Common myeloid progenitor, CD34-positive (primary cell): ENCODE data around the gene ATP13A2.

Experiments used
- CTCF ChIA-PET: fragments of 350-600 bp; sonication (Branson Sonifier 250); formaldehyde crosslinking; loops from one replicate; lab custom pipeline; 2021; ENCODE audit warnings: antibody characterized with exemption; lab: Charles Lee
- POLR2A ChIA-PET: fragments of 350-600 bp; sonication (Branson Sonifier 250); formaldehyde crosslinking; loops from one replicate; lab custom pipeline; 2021; ENCODE audit warnings: antibody characterized with exemption; lab: Charles Lee
- DNase-seq, 3 donors: peaks; one replicate each; pipeline versions ENCODE4 v3.0.0 to v3.0.0-alpha.2; 2013
- H3K27ac ChIP-seq, 2 experiments: 1 replicate in 1 of 2; 2 replicates in 1 of 2; pipeline ENCODE4 v1.7.0; 2013; ENCODE audit warnings: inconsistent platforms in 2 of 2, low read length in 2 of 2, mild to moderate bottlenecking in 2 of 2, low read depth in 1 of 2, moderate library complexity in 1 of 2; ENCODE audit not compliant: severe bottlenecking in 2 of 2, insufficient read depth in 1 of 2, poor library complexity in 1 of 2
- H3K27me3 ChIP-seq, 5 experiments: replicated peaks in 2 of 5; 1 replicate in 3 of 5; 2 replicates in 2 of 5; pipeline versions ENCODE4 v1.6.1 to v1.7.0; 2013; ENCODE audit warnings: low read length in 4 of 5, mild to moderate bottlenecking in 2 of 5, moderate library complexity in 2 of 5, inconsistent platforms in 1 of 5; ENCODE audit not compliant: insufficient read depth in 5 of 5, control insufficient read depth in 4 of 5
- H3K36me3 ChIP-seq, 4 experiments: 1 replicate in 2 of 4; 2 replicates in 2 of 4; pipeline versions ENCODE4 v1.6.1 to v1.7.0; 2013; ENCODE audit warnings: low read length in 3 of 4, control low read depth in 1 of 4, mild to moderate bottlenecking in 1 of 4; ENCODE audit not compliant: control insufficient read depth in 4 of 4, insufficient read depth in 4 of 4
- H3K4me1 ChIP-seq, 4 experiments: 1 replicate in 3 of 4; 2 replicates in 1 of 4; pipeline versions ENCODE4 v1.6.1 to v1.7.1; 2013; ENCODE audit warnings: low read length in 3 of 4, mild to moderate bottlenecking in 3 of 4, control low read depth in 1 of 4, inconsistent platforms in 1 of 4, moderate library complexity in 1 of 4; ENCODE audit not compliant: control insufficient read depth in 4 of 4, insufficient read depth in 4 of 4; ENCODE audit errors: control extremely low read depth in 1 of 4
- H3K4me3 ChIP-seq, 7 experiments: 1 replicate in 4 of 7; 2 replicates in 3 of 7; pipeline versions ENCODE4 v1.5.1 to v1.7.0; 2013; ENCODE audit warnings: mild to moderate bottlenecking in 7 of 7, low read length in 6 of 7, moderate library complexity in 6 of 7, inconsistent platforms in 2 of 7, low read depth in 2 of 7, control low read depth in 1 of 7; ENCODE audit not compliant: insufficient read depth in 4 of 7, control insufficient read depth in 1 of 7; ENCODE audit errors: extremely low read depth in 1 of 7
- H3K9me3 ChIP-seq, 5 experiments: 1 replicate in 4 of 5; 2 replicates in 1 of 5; pipeline versions ENCODE4 v1.6.1 to v1.7.1; 2013; ENCODE audit warnings: low read length in 4 of 5, mild to moderate bottlenecking in 2 of 5, inconsistent platforms in 1 of 5, low read depth in 1 of 5, moderate library complexity in 1 of 5; ENCODE audit not compliant: control insufficient read depth in 4 of 5, insufficient read depth in 2 of 5; ENCODE audit errors: control extremely low read depth in 1 of 5
- WGBS: methylation state at CpG from one replicate; pipeline ENCODE4 v1.1.5; 2013; ENCODE audit not compliant: insufficient coverage; 5-methylcytosine and 5-hydroxymethylcytosine counted together

Gene ATP13A2

DNA sequence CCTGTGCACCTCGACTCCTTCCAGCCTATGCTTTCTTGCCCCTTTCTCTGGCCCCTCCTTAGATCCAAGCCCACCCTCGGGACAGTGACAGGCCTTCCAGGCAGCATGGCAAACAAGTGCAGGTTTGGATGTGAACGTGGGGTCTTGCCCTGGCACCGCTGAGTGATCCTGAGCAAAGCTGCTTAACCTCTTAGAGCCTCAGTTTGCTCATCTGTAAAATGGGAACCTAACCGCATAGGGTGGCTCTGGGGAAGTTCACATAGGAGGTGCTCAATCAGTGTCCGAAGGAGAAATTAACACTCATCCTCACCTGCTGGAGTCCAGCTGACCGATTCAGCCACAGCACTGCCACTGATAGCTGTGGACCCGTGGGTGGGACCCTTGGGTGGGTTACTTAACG, 38.5 kb downstream of the ATP13A2 start:
- DNase-seq: no peak
- Histone ChIP-seq H3K4me1 (peaks cover 0 to 3% (median 2%) of the 10 kb centered on the region in 4 experiments), H3K9me3 (no peaks in the 10 kb centered on the region), H3K27me3 (no peaks in the 10 kb centered on the region), H3K4me3 (no peak overlapping the region), H3K27ac (no peak overlapping the region), H3K36me3 (peaks cover 0 to 18% (median 2%) of the 10 kb centered on the region in 4 experiments)
- CTCF ChIA-PET: no interaction called here
- POLR2A ChIA-PET: no interaction called here
- 98% methylated on average over 9 of the region's 9 CpGs for WGBS

DNA sequence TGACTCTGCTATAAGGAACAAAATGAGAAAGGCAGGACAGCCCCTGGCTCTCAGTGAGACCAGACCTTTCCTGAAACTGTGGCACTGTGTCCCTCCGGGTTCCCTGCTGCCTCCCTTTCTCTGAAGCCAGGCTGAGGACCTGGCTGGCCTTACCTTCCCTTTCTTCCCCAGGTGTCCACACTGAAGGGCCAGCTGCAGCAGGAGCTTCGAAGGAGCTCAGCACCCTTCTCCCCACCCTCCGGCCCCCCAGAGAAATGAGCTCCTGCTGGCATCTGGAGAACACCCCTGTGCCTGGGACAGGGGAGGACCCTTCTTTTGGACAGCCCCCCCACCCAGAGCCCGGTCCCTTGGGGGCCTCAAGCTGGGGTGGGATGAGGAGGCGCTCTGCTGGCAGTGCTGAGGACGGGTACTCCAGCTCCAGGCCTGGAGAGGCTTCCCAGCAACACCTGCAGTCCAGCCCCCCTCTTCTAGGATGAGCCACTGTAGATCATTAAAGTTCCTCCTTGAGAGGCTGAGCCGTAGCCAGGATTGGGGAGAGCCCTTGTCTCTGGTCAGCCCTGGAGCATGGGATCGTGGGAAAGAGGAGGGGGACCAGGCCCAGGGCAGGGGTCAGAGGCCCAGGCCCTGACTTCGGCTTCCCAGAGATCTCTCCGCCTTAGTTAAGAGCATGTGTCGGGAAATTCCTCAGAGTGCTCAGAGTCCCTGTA, 39.4 kb downstream of the ATP13A2 start:
- ChIA-PET CTCF (interaction anchor here (0.6 kb wide), 1 partner anchor 12 kb away, joined by 3 read pairs; no protein-coding TSS in a partner anchor), POLR2A (no interaction called here)
- H3K36me3 ChIP-seq: peaks cover 0 to 21% (median 4%) of the 10 kb centered on the region in 4 experiments
- no peak overlapping the region for H3K27ac ChIP-seq
- 94% methylated on average over 6 of the region's 11 CpGs for WGBS
- H3K4me3 ChIP-seq: no peak overlapping the region
- peaks cover 0 to 4% (median 2%) of the 10 kb centered on the region in 4 experiments for H3K4me1 ChIP-seq
- H3K27me3 ChIP-seq: no peaks in the 10 kb centered on the region
- no peak for DNase-seq
- H3K9me3 ChIP-seq: no peaks in the 10 kb centered on the region

DNA sequence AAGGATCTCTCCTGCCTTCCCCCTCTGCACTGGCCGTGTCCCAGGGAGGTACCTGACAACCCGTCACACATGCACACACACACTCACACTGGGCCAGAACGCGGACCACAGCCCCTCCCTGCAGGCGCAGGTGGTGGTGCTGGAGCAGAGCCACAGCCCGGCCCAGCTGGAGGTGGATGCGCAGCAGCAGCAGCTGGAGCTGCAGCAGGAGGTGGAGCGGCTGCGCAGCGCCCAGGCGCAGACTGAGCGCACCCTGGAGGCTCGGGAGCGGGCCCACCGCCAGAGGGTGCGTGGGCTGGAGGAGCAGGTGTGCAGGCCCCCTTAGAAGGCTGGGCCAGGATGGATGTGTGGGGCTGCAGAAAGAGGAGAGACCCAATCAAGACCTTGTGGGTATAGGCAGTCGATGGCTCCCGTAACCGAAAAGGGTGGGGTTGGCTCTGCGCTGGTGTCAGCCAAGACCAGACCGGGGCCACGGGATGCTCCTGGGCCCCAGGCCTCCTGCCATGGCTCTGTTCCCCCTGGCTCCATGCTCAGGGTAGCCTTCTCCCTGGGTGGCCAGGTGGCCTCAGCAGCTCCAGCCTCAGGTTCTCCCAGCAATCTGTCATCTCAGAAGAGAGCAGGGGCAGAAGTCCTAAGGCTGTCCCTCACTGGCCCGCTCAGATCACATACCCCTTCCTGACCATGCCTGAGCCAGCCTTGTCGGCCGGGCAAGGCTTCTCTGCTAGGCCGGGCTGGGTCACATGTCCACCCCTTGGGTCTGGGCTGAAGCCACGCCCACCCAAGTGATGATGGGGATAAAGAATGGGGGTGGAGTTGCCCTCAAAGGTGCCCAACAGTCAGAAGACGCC, 40.2 kb downstream of the ATP13A2 start:
- ChIA-PET CTCF (interaction anchor here (1.2 kb wide), 1 partner anchor 11 kb away, joined by 3 read pairs; no protein-coding TSS in a partner anchor), POLR2A (no interaction called here)
- H3K36me3 ChIP-seq: peaks cover under 1 to 21% (median 4%) of the 10 kb centered on the region in 4 experiments
- no peak for DNase-seq
- no peaks in the 10 kb centered on the region for H3K27me3 ChIP-seq
- no peak overlapping the region for H3K4me3 ChIP-seq
- no peak overlapping the region for H3K27ac ChIP-seq
- 96% methylated on average over 22 of the region's 28 CpGs for WGBS
- H3K4me1 ChIP-seq: peaks cover 0 to 11% (median 2%) of the 10 kb centered on the region in 4 experiments
- no peaks in the 10 kb centered on the region for H3K9me3 ChIP-seq

DNA sequence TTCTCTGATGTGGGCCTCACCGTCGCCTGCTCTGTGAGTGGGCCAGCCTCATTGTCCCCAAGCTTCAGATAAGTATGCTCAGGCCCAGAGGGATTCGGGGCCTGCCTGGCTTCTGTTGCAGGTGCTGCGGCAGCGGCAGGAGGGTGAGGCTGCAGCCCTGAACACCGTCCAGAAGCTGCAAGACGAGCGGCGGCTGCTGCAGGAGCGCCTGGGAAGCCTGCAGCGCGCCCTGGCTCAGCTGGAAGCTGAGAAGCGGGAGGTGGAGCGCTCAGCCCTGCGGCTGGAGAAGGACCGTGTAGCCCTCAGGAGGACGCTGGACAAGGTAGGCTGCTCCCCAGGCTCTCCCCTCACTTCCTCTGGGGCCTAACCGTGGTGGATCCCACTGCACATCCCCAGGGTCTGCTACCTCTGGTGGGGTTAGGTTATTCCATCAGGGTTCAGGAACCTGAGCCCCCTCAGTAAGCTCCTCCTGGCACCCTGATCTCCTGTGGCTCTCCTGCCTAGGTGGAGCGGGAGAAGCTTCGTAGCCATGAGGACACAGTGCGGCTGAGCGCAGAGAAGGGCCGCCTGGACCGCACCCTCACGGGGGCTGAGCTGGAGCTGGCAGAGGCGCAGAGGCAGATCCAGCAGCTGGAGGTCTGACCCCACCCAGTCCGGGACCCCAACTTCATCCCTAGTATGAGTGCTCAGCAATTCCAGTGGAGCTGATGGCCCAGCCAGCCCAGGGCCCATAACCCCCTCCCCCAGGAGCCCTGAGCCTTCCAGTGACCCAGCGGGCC, 41.4 kb downstream of the ATP13A2 start:
- H3K36me3 ChIP-seq: peaks cover 2 to 30% (median 6%) of the 10 kb centered on the region in 4 experiments
- POLR2A ChIA-PET: no interaction called here
- whole genome bisulfite sequencing: 92% methylated on average over 23 of the region's 28 CpGs

DNA sequence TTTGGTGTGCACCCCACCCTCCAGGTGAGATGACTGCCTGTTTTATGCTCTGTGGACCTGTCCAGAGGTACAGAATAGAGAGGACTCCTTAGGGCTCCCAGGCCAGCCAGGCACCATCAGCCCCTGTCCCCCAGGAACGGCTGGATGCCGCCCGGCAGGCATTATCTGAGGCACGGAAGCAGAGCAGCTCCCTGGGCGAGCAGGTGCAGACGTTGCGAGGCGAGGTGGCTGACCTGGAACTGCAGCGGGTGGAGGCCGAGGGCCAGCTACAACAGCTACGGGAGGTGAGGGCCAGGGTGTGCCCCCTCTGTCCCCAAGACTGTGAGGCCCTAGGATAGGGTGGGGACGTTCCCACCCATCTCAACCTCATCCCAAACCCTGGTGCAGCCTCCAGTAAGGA, 42.1 kb downstream of the ATP13A2 start:
- Histone ChIP-seq H3K27me3 (no peaks in the 10 kb centered on the region), H3K27ac (no peak overlapping the region), H3K4me3 (no peak overlapping the region), H3K4me1 (peaks cover 0 to 15% (median 2%) of the 10 kb centered on the region in 4 experiments), H3K9me3 (no peaks in the 10 kb centered on the region), H3K36me3 (peaks cover 2 to 33% (median 6%) of the 10 kb centered on the region in 4 experiments)
- 99% methylated on average over 10 of the region's 12 CpGs for WGBS
- no peak for DNase-seq
- POLR2A ChIA-PET: no interaction called here
- CTCF ChIA-PET: interaction anchor here (0.7 kb wide), 1 partner anchor 53 kb away, joined by 3 read pairs; no protein-coding TSS in a partner anchor

More for the DNA sequence above, 41.4 kb downstream of the ATP13A2 start:
- no peak overlapping the region for H3K4me3 ChIP-seq
- H3K27ac ChIP-seq: no peak overlapping the region
- H3K27me3 ChIP-seq: no peaks in the 10 kb centered on the region
- no peak for DNase-seq
- CTCF ChIA-PET: interaction anchor here (0.7 to 1.2 kb wide), 2 partner anchors 10 to 52 kb away, joined by 3 read pairs; no protein-coding TSS in a partner anchor
- peaks cover 0 to 15% (median 2%) of the 10 kb centered on the region in 4 experiments for H3K4me1 ChIP-seq
- no peaks in the 10 kb centered on the region for H3K9me3 ChIP-seq

DNA sequence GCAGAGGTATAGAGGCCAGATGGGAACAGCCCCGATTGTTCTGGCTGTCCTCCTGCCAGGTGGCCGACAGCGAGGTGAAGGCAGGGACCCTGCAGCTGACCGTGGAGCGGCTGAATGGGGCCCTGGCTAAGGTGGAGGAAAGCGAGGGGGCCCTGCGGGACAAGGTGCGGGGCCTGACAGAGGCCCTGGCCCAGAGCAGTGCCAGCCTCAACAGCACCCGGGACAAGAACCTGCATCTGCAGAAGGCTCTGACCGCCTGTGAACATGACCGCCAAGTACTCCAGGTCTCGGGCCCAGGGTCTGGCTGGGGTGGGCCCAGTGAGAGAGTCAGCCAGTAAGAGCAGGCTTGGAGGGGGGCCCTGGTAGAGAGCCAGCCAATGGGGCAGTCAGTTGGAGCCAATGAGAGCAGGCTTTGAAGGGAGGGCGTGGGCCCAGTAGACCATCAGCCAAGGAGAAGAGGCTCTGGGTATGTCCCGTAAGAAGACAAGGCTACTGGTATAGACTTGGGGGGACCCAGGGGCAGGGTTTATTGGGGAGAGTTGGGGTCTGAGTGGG, 42.6 kb downstream of the ATP13A2 start:
- Histone ChIP-seq H3K27me3 (no peaks in the 10 kb centered on the region), H3K27ac (no peak overlapping the region), H3K9me3 (no peaks in the 10 kb centered on the region), H3K4me1 (peaks cover 0 to 15% (median 2%) of the 10 kb centered on the region in 4 experiments), H3K36me3 (peaks cover 2 to 33% (median 6%) of the 10 kb centered on the region in 4 experiments), H3K4me3 (no peak overlapping the region)
- DNase-seq: no peak
- 96% methylated on average over 14 of the region's 14 CpGs for WGBS
- CTCF ChIA-PET: interaction anchor here (0.8 to 2.5 kb wide), 2 partner anchors 10 to 11 kb away, joined by 3 to 9 read pairs; no protein-coding TSS in a partner anchor
- POLR2A ChIA-PET: no interaction called here
